PC-9 (cell line): ENCODE measurements around the gene PGAP6.

Experiments used
- CTCF ChIP-seq: fragments of 200-600 bp; sonication (generic); conservative IDR thresholded peaks from 2 replicates; pipeline ENCODE4 v1.6.1; 2017; ENCODE audit warnings: mixed run types, antibody characterized with exemption, mild to moderate bottlenecking, moderate library complexity
- EZH2 ChIP-seq: fragments of 200-600 bp; sonication (generic); IDR thresholded peaks from 2 replicates; pipeline ENCODE4 v1.8.0; 2017; ENCODE audit warnings: antibody characterized with exemption, low read depth

GRCh38 chr16:379183-379960, 2.4 kb downstream of the PGAP6 start:
- no peak for TF ChIP-seq CTCF
- TF ChIP-seq EZH2, result no peak
